HUES64 (cell line): ENCODE results near the gene ACHE.
"Not testable (repeated sequence)": the region's sequence is repeated elsewhere in the genome, so short reads cannot be mapped to it uniquely, and the experiment has no call there.

Source experiments
- H3K27ac ChIP-seq: 2 replicates; pipeline ENCODE4 v1.7.0; 2013; ENCODE audit warnings: low read depth, low read length, inconsistent platforms
- H3K27me3 ChIP-seq: 2 replicates; pipeline ENCODE4 v1.6.1; 2013; ENCODE audit warnings: mild to moderate bottlenecking, low read length; ENCODE audit not compliant: insufficient read depth
- H3K36me3 ChIP-seq: 2 replicates; pipeline ENCODE4 v1.6.1; 2013; ENCODE audit warnings: mild to moderate bottlenecking, low read length; ENCODE audit not compliant: insufficient read depth
- H3K4me1 ChIP-seq: 2 replicates; pipeline ENCODE4 v1.6.1; 2013; ENCODE audit warnings: mild to moderate bottlenecking, low read length, moderate library complexity; ENCODE audit not compliant: insufficient read depth
- H3K4me3 ChIP-seq: 2 replicates; pipeline ENCODE4 v1.5.1; 2013; ENCODE audit warnings: mild to moderate bottlenecking, low read length, moderate library complexity
- H3K9ac ChIP-seq: 2 replicates; pipeline ENCODE4 v1.6.1; 2013; ENCODE audit warnings: mild to moderate bottlenecking, low read depth, low read length
- H3K9me3 ChIP-seq: 2 replicates; pipeline ENCODE4 v1.6.1; 2013; ENCODE audit warnings: low read depth, low read length; ENCODE audit not compliant: insufficient read depth
- WGBS: fragments of 150-250, 120-280 bp; methylation state at CpG from one replicate; pipeline ENCODE4 v1.1.7; 2013; ENCODE audit warnings: missing lambda C conversion rate; 5-methylcytosine and 5-hydroxymethylcytosine counted together

ACHE gene

GRCh38 chr7:100855515-100855914 is 40.2 kb downstream of the ACHE start:
- H3K27me3 ChIP-seq: no peaks in the 10 kb centered on the region
- no peak overlapping the region for H3K9ac ChIP-seq
- H3K36me3 ChIP-seq: peaks cover 14% of the 10 kb centered on the region
- no peaks in the 10 kb centered on the region for H3K9me3 ChIP-seq
- no peak overlapping the region for H3K27ac ChIP-seq
- H3K4me3 ChIP-seq: no peak overlapping the region
- WGBS: 92% methylated on average over 10 of the region's 10 CpGs
- no peaks in the 10 kb centered on the region for H3K4me1 ChIP-seq

- WGBS: 96% methylated on average over 9 of the region's 9 CpGs
Observed at GRCh38 chr7:100854899-100855298, 40.8 kb downstream of the ACHE start.

GRCh38 chr7:100854146-100854895 is 41.4 kb downstream of the ACHE start:
- Histone ChIP-seq H3K9me3 (no peaks in the 10 kb centered on the region), H3K9ac (no peak overlapping the region), H3K4me1 (no peaks in the 10 kb centered on the region), H3K27ac (no peak overlapping the region), H3K4me3 (no peak overlapping the region), H3K36me3 (peaks cover 6% of the 10 kb centered on the region; the same call in 1 of the 2 replicates), H3K27me3 (no peaks in the 10 kb centered on the region)
- 89% methylated on average over 14 of the region's 14 CpGs for WGBS

More at GRCh38 chr7:100854899-100855298, 40.8 kb downstream of the ACHE start:
- H3K9ac ChIP-seq, H3K4me3 ChIP-seq, H3K4me1 ChIP-seq, H3K36me3 ChIP-seq, H3K27ac ChIP-seq, H3K9me3 ChIP-seq, H3K27me3 ChIP-seq: not testable (repeated sequence)

GRCh38 chr7:100852048-100852872 is 43.4 kb downstream of the ACHE start, which contains the start of gene SLC12A9:
Gene SLC12A9, plus strand, starts transcription at chr7:100852713. Its CDS starts 1,485 bp downstream, at chr7:100854198.
- Histone ChIP-seq H3K4me3 (peak within 1 kb of the TSS; percentile 86), H3K27ac (peak within 1 kb of the TSS; percentile 60), H3K27me3 (no peaks in the 10 kb centered on the region), H3K9me3 (no peaks in the 10 kb centered on the region), H3K4me1 (no peaks in the 10 kb centered on the region), H3K9ac (peak within 1 kb of the TSS; percentile 75), H3K36me3 (0 out of 2 replicates have a peak, but pooled peaks cover 6% of the 10 kb centered on the region)
- WGBS: under 1% methylated on average over 71 of the region's 71 CpGs

GRCh38 chr7:100847360-100847759 is 48.3 kb downstream of the ACHE start:
- WGBS: 97% methylated on average over 4 of the region's 4 CpGs
- no peaks in the 10 kb centered on the region for H3K27me3 ChIP-seq

GRCh38 chr7:100840470-100841100 is 55.1 kb downstream of the ACHE start:
- H3K36me3 ChIP-seq: no peaks in the 10 kb centered on the region
- peak overlapping the region; percentile 51; the same call in 1 of the 2 replicates for H3K9ac ChIP-seq
- H3K4me3 ChIP-seq: no peak overlapping the region
- H3K27me3 ChIP-seq: no peaks in the 10 kb centered on the region
- no peaks in the 10 kb centered on the region for H3K9me3 ChIP-seq
- 34% methylated on average over 8 of the region's 8 CpGs for WGBS
- H3K27ac ChIP-seq: no peak overlapping the region
- peaks cover 18% of the 10 kb centered on the region for H3K4me1 ChIP-seq

More at GRCh38 chr7:100847360-100847759, 48.3 kb downstream of the ACHE start:
- Histone ChIP-seq H3K9me3 (no peaks in the 10 kb centered on the region), H3K36me3 (no peaks in the 10 kb centered on the region), H3K4me3 (no peak overlapping the region), H3K27ac (no peak overlapping the region), H3K4me1 (no peaks in the 10 kb centered on the region), H3K9ac (no peak overlapping the region)
